Prostate gland (tissue), 2 donors: ENCODE measurements around the gene MIB2. TPM values are rescaled to one million over a fixed set of nuclear protein-coding genes. Genes with fewer than 3 reads are reported as not detected.

ENCODE experiments used
- DNase-seq: peaks from one replicate; pipeline ENCODE4 v3.0.0-alpha.2; 2019; ENCODE audit warnings: low spot score
- H3K27ac ChIP-seq, 2 donors: fragments of 200-600 bp; sonication (generic); 2 replicates each; pipeline ENCODE4 v1.5.1; 2017 to 2019
- H3K27me3 ChIP-seq: fragments of 200-600 bp; sonication (generic); replicated peaks from 2 replicates; pipeline ENCODE4 v1.5.1; 2019; ENCODE audit not compliant: insufficient read depth
- H3K36me3 ChIP-seq, 2 donors: fragments of 200-600 bp; sonication (generic); 1 replicate in 1 of 2; 2 replicates in 1 of 2; pipeline versions ENCODE4 v1.5.1 to v1.8.1; 2017 to 2019
- H3K4me1 ChIP-seq: fragments of 200-600 bp; sonication (generic); replicated peaks from 2 replicates; pipeline ENCODE4 v1.5.1; 2019
- H3K4me3 ChIP-seq, 2 donors: fragments of 200-600 bp; sonication (generic); 2 replicates each; pipeline ENCODE4 v1.5.1; 2017 to 2019
- H3K9me3 ChIP-seq: fragments of 200-600 bp; sonication (generic); 2 replicates; pipeline ENCODE4 v1.5.1; 2017
- CTCF ChIP-seq, 4 experiments: fragments of 200-600 bp in 2 of 4; fragments of 450-650 bp in 2 of 4; sonication (generic) in 2 of 4; IDR thresholded peaks; 1 replicate in 3 of 4; 2 replicates in 1 of 4; pipeline ENCODE4 v1.5.1; 2016 to 2019; ENCODE audit warnings: antibody characterized with exemption in 4 of 4, mild to moderate bottlenecking in 2 of 4, moderate library complexity in 2 of 4
- POLR2A ChIP-seq: fragments of 450-650 bp; IDR thresholded peaks from one replicate; pipeline ENCODE4 v1.6.1; 2016; ENCODE audit warnings: antibody characterized with exemption, mild to moderate bottlenecking
- POLR2AphosphoS5 ChIP-seq: sonication (generic); formaldehyde crosslinking; IDR thresholded peaks from one replicate; pipeline ENCODE4 v1.6.1; 2017; ENCODE audit warnings: antibody characterized with exemption
- WGBS: methylation state at CpG from one replicate; pipeline ENCODE4 v1.1.5; 2018; 5-methylcytosine and 5-hydroxymethylcytosine counted together
- intact Hi-C: fragments of 100-400 bp; cut with DNase I; formaldehyde crosslinking; loops from one replicate; pipeline ENCODE4 v1.14.2; 2022
- total RNA-seq, 2 donors: library from RNA; depleted of rRNA; stranded (reverse); fragments of >200 nt; gene quantifications; one replicate each; pipeline ENCODE4 v1.1.0, GENCODE V29; 2016

Gene MIB2
- 100 to 1,000 TPM in 1 of 2 donors, 10 to 100 TPM in 1; 60.6 to 152 TPM for total RNA-seq

- Histone ChIP-seq H3K4me1 (peaks cover 26% of the 10 kb centered on the region), H3K27ac (peak within 1 kb of the TSS; percentile 100), H3K9me3 (no peaks in the 10 kb centered on the region), H3K4me3 (peak within 1 kb of the TSS; percentile 100), H3K27me3 (no peaks in the 10 kb centered on the region), H3K36me3 (no peaks in the 10 kb centered on the region)
- WGBS, result under 1% methylated on average over 58 of the region's 107 CpGs
- peak; percentile 95 for DNase-seq
- peak in 2 of 4 experiments; percentile 4 for TF ChIP-seq CTCF (IDR thresholded peaks at IDR 0.05)
- TF ChIP-seq POLR2AphosphoS5, result peak; percentile 96
- TF ChIP-seq POLR2A, result peak; percentile 52
- intact Hi-C loops, result loop anchor here (2.0 kb wide), 1 partner anchor 41 kb away; the partner anchor contains the start of gene SSU72
Observed at GRCh38 chr1:1615256-1616044, at the start of gene MIB2. TSS of gene MIB2 (plus strand) at chr1:1615500. CDS start at chr1:1623453, 7,953 bp downstream.

GRCh38 chr1:1567152-1567875, 48.0 kb upstream of the MIB2 start:
- TF ChIP-seq POLR2AphosphoS5, result no peak
- TF ChIP-seq POLR2A, result no peak
- no peak for TF ChIP-seq CTCF (IDR thresholded peaks at IDR 0.05)
- no peak for DNase-seq
- H3K4me3 ChIP-seq, result no peak overlapping the region
- intact Hi-C loops, result no loop called here
- WGBS, result 88% methylated on average over 31 of the region's 31 CpGs
- H3K4me1 ChIP-seq, result no peaks in the 10 kb centered on the region
- H3K9me3 ChIP-seq, result no peaks in the 10 kb centered on the region
- H3K36me3 ChIP-seq, result peaks cover 4 to 9% of the 10 kb centered on the region in 2 donors
- no peak overlapping the region for H3K27ac ChIP-seq
- no peaks in the 10 kb centered on the region for H3K27me3 ChIP-seq

GRCh38 chr1:1567891-1568291, 47.4 kb upstream of the MIB2 start:
- peaks cover 0 to 4% of the 10 kb centered on the region in 2 donors for H3K36me3 ChIP-seq
- no peaks in the 10 kb centered on the region for H3K9me3 ChIP-seq
- no peak overlapping the region for H3K27ac ChIP-seq
- peaks cover under 1% of the 10 kb centered on the region for H3K4me1 ChIP-seq
- intact Hi-C loops, result no loop called here
- no peak for TF ChIP-seq POLR2A
- no peak for TF ChIP-seq CTCF (IDR thresholded peaks at IDR 0.05)
- no peak for TF ChIP-seq POLR2AphosphoS5
- no peak overlapping the region for H3K4me3 ChIP-seq
- WGBS, result 68% methylated on average over 10 of the region's 10 CpGs
- DNase-seq, result no peak
- H3K27me3 ChIP-seq, result no peaks in the 10 kb centered on the region

- Histone ChIP-seq H3K27ac (no peak overlapping the region), H3K27me3 (no peaks in the 10 kb centered on the region), H3K36me3 (peaks cover 0 to 2% of the 10 kb centered on the region in 2 donors), H3K4me3 (no peak overlapping the region), H3K4me1 (peaks cover 5% of the 10 kb centered on the region), H3K9me3 (no peaks in the 10 kb centered on the region)
- intact Hi-C loops, result no loop called here
- TF ChIP-seq CTCF (IDR thresholded peaks at IDR 0.05) (no peak), POLR2AphosphoS5 (no peak), POLR2A (no peak)
- 82% methylated on average over 7 of the region's 7 CpGs for WGBS
- no peak for DNase-seq
Observed at GRCh38 chr1:1569341-1569740, 46.0 kb upstream of the MIB2 start.
